GM12878 (cell line): Measurements from ENCODE around the gene PLA2G4A. TPM values are rescaled to one million over a fixed set of nuclear protein-coding genes. Genes with fewer than 3 reads are reported as not detected.

Source experiments
- ATAC-seq: fragments of 200-7000 bp; cut with Tn5 transposase; 3 replicates; pipeline ENCODE4 v1.9.1; 2020; ENCODE audit warnings: mild to moderate bottlenecking, moderate library complexity
- BruUV-seq: library from RNA; stranded (reverse); fragments of 400-500 nt; replicated peaks from 2 replicates; lab custom pipeline; 2021; lab: Mats Ljungman, UMichigan
- CTCF ChIA-PET: fragments of 300-600 bp; sonication (Branson Sonifier 250); formaldehyde crosslinking; extraction: SDS; loops from one replicate; lab custom pipeline; 2021; ENCODE audit warnings: inconsistent platforms; lab: Yijun Ruan, JAX
- POLR2A ChIA-PET: fragments of 350-600 bp; formaldehyde crosslinking; extraction: SDS; loops from one replicate; lab custom pipeline; 2021; ENCODE audit warnings: inconsistent platforms; lab: Charles Lee
- RAD21 ChIA-PET: fragments of 300-600 bp; sonication (Branson Sonifier 250); formaldehyde crosslinking; loops from one replicate; lab custom pipeline; 2023; ENCODE audit warnings: antibody characterized with exemption; ENCODE audit not compliant: unreplicated experiment; lab: Charles Lee
- SMC1A ChIA-PET: fragments of 300-600 bp; sonication (Branson Sonifier 250); formaldehyde crosslinking; loops from one replicate; lab custom pipeline; 2023; ENCODE audit not compliant: unreplicated experiment, uncharacterized antibody; lab: Charles Lee
- DNase-seq: peaks from one replicate; pipeline ENCODE4 v3.0.0-alpha.2; 2011; ENCODE audit warnings: low read depth, low spot score
- FAIRE-seq: peaks from 3 replicates; lab custom pipeline; 2011; peaks lifted over from hg19 to GRCh38; lab: Jason Lieb, UNC
- H2AFZ ChIP-seq: 2 replicates; pipeline ENCODE4 v1.6.0; 2011; ENCODE audit warnings: low read depth, low read length, control low read depth; ENCODE audit not compliant: control insufficient read depth
- H3K27ac ChIP-seq: 2 replicates; pipeline ENCODE4 v1.5.1; 2011; ENCODE audit warnings: control low read depth; ENCODE audit not compliant: control insufficient read depth, insufficient read depth
- H3K27me3 ChIP-seq, 2 experiments: replicated peaks in 1 of 2; 2 replicates each; pipeline versions ENCODE4 v1.6.0 to v1.6.1; 2011; ENCODE audit warnings: low read length in 1 of 2; ENCODE audit not compliant: control insufficient read depth in 2 of 2, insufficient read depth in 2 of 2
- H3K36me3 ChIP-seq, 2 experiments: 2 replicates each; pipeline ENCODE4 v1.5.1; 2011; ENCODE audit warnings: low read length in 1 of 2; ENCODE audit not compliant: control insufficient read depth in 2 of 2, insufficient read depth in 2 of 2
- H3K4me1 ChIP-seq: 2 replicates; pipeline ENCODE4 v1.6.1; 2011; ENCODE audit warnings: mild to moderate bottlenecking, low read length, moderate library complexity, mixed read lengths; ENCODE audit not compliant: control insufficient read depth, insufficient read depth
- H3K4me2 ChIP-seq: 2 replicates; pipeline ENCODE4 v1.6.0; 2011; ENCODE audit warnings: control low read depth; ENCODE audit not compliant: control insufficient read depth, insufficient read depth
- H3K4me3 ChIP-seq: fragments of 200-600 bp; sonication (generic); 2 replicates; pipeline ENCODE4 v1.5.1; 2016
- H3K79me2 ChIP-seq: 2 replicates; pipeline ENCODE4 v1.6.0; 2011; ENCODE audit warnings: low read length; ENCODE audit not compliant: control insufficient read depth, insufficient read depth
- H3K9ac ChIP-seq: 2 replicates; pipeline ENCODE4 v1.8.0; 2011; ENCODE audit warnings: low read length, control low read depth, mixed read lengths; ENCODE audit not compliant: control insufficient read depth, insufficient read depth
- H3K9me3 ChIP-seq: replicated peaks from 3 replicates; pipeline ENCODE4 v1.5.1; 2011; ENCODE audit warnings: mild to moderate bottlenecking, low read length; ENCODE audit not compliant: control insufficient read depth, insufficient read depth
- H4K20me1 ChIP-seq: 2 replicates; pipeline ENCODE4 v1.6.0; 2011; ENCODE audit not compliant: control insufficient read depth, insufficient read depth
- BCL11A ChIP-seq: IDR thresholded peaks from 2 replicates; pipeline ENCODE4 v1.6.1; 2011; ENCODE audit warnings: low read depth, low read length
- EP300 ChIP-seq, 2 experiments: fragments of 150-350 bp in 1 of 2; IDR thresholded peaks; 2 replicates each; pipeline ENCODE4 v1.6.1; 2011 to 2012; ENCODE audit warnings: low read depth in 2 of 2, low read length in 2 of 2, borderline replicate concordance in 1 of 2, improper control_type of control experiment in 1 of 2, inconsistent platforms in 1 of 2; ENCODE audit not compliant: control insufficient read depth in 1 of 2
- IRF5 ChIP-seq: fragments of 450-650 bp; IDR thresholded peaks from 2 replicates; pipeline ENCODE4 v1.6.1; 2017; ENCODE audit warnings: borderline replicate concordance
- NFIC ChIP-seq: IDR thresholded peaks from 2 replicates; pipeline ENCODE4 v1.6.1; 2012; ENCODE audit warnings: low read depth, mild to moderate bottlenecking, inconsistent platforms, low read length, moderate library complexity
- SUZ12 ChIP-seq: fragments of 200-600 bp; sonication (generic); IDR thresholded peaks from one replicate; pipeline ENCODE4 v1.6.1; 2018; ENCODE audit warnings: antibody characterized with exemption, mild to moderate bottlenecking; ENCODE audit not compliant: unreplicated experiment
- ZBTB4 ChIP-seq: fragments of 450-650 bp; formaldehyde crosslinking; IDR thresholded peaks from 2 replicates; pipeline ENCODE4 v1.4.0; 2022; ENCODE audit warnings: mild to moderate bottlenecking, moderate library complexity
- ZBTB40 ChIP-seq: fragments of 450-650 bp; IDR thresholded peaks from 2 replicates; pipeline ENCODE4 v1.6.1; 2016; ENCODE audit warnings: mild to moderate bottlenecking, moderate library complexity, borderline replicate concordance
- ZNF384 ChIP-seq: IDR thresholded peaks from 2 replicates; pipeline ENCODE4 v1.6.1; 2012; ENCODE audit warnings: low read depth, mild to moderate bottlenecking, low read length, improper control_type of control experiment, borderline replicate concordance
- WGBS: methylation state at CpG from one replicate; pipeline ENCODE4 v1.1.6; 2016; ENCODE audit warnings: low lambda C conversion rate; ENCODE audit not compliant: insufficient replicate concordance, insufficient coverage; ENCODE audit errors: missing lambda C conversion rate; 5-methylcytosine and 5-hydroxymethylcytosine counted together
- in situ Hi-C: fragments of 300-500 bp; cut with MboI; formaldehyde crosslinking; loops from 9 replicates; pipeline ENCODE4 v1.14.3; 2018; ENCODE audit warnings: mixed read lengths
- intact Hi-C: fragments of 100-400 bp; cut with micrococcal nuclease; formaldehyde crosslinking; loops from one replicate; pipeline ENCODE4 v1.14.2; 2022; ENCODE audit not compliant: unreplicated experiment
- polyA plus RNA-seq, 11 experiments: library from polyadenylated mRNA; depleted of rRNA in 4 of 11; unstranded in 6 of 11; stranded (reverse) in 5 of 11; fragments of >200 nt; fragmentation: Nextera tagmentation in 4 of 11; fragmentation: Illumina TruSeq in 1 of 11; extraction: Ambion mirVana in 4 of 11; extraction: Trizol in 1 of 11; gene quantifications; 1 replicate in 1 of 11; 2 replicates in 10 of 11; pipeline versions ENCODE4 v1.2.1 to v1.2.3, GENCODE V29; 2011 to 2016; ENCODE audit warnings: inconsistent platforms in 2 of 11, missing spikeins in 2 of 11, low read depth in 1 of 11
- total RNA-seq, 4 experiments: library from RNA; depleted of rRNA in 3 of 4; stranded (reverse); fragments of >200 nt in 3 of 4; fragmentation: Illumina TruSeq in 1 of 4; extraction: Trizol in 1 of 4; gene quantifications; 2 replicates each; pipeline versions ENCODE4 v1.2.1 to v1.2.3, GENCODE V29; 2013 to 2021

The PLA2G4A gene
- total and polyA plus RNA-seq, 10 of the 15 experiments (the other 5 are each of a cell fraction or from before 2014, with no cell fraction given): 0.70 to 3.3 (median 1.5) TPM; not detected in 1

GRCh38 chr1:186949173-186949572 is 120.4 kb downstream of the PLA2G4A start:
- Histone ChIP-seq H3K4me1 (no peaks in the 10 kb centered on the region), H3K4me3 (no peak overlapping the region), H3K27ac (no peak overlapping the region), H3K4me2 (no peak overlapping the region), H3K9ac (no peak overlapping the region), H4K20me1 (no peaks in the 10 kb centered on the region), H3K79me2 (no peaks in the 10 kb centered on the region), H2AFZ (no peak overlapping the region), H3K9me3 (no peaks in the 10 kb centered on the region), H3K36me3 (no peaks in the 10 kb centered on the region), H3K27me3 (no peaks in the 10 kb centered on the region)
- in situ Hi-C loops (no loop called here), intact Hi-C loops (no loop called here)
- no peak for TF ChIP-seq BCL11A
- no peak for TF ChIP-seq ZBTB4
- no peak for TF ChIP-seq EP300 (IDR thresholded peaks at IDR 0.05; ENCODE audit: borderline replicate concordance in 1 of 2, control insufficient read depth in 1 of 2, low read depth in 2 of 2, low read length in 2 of 2)
- ChIA-PET RAD21 (no interaction called here), SMC1A (no interaction called here), POLR2A (no interaction called here), CTCF (no interaction called here)
- no TSS peak for BruUV-seq
- ATAC-seq: no peak
- DNase-seq: no peak
- no peak for FAIRE-seq
- 0% methylated on average over 1 of the region's 1 CpG for WGBS

- no peak for DNase-seq
- TF ChIP-seq ZNF384 (no peak), SUZ12 (no peak), ZBTB40 (no peak), IRF5 (no peak), NFIC (no peak)
Measured at GRCh38 chr1:186950547-186950946, 121.8 kb downstream of the PLA2G4A start.

More at GRCh38 chr1:186950547-186950946, 121.8 kb downstream of the PLA2G4A start:
- CTCF ChIA-PET: no interaction called here
- 52% methylated on average over 4 of the region's 4 CpGs for WGBS
- H3K27ac ChIP-seq: no peak overlapping the region
- H3K4me3 ChIP-seq: no peak overlapping the region
- H3K79me2 ChIP-seq: no peaks in the 10 kb centered on the region
- ATAC-seq (no peak), FAIRE-seq (no peak)
- no peaks in the 10 kb centered on the region for H3K9me3 ChIP-seq
- in situ Hi-C loops: no loop called here
- no peak overlapping the region for H3K4me2 ChIP-seq
- H3K9ac ChIP-seq: no peak overlapping the region
- intact Hi-C loops: no loop called here
- SMC1A ChIA-PET: no interaction called here
- H4K20me1 ChIP-seq: no peaks in the 10 kb centered on the region
- H3K27me3 ChIP-seq: no peaks in the 10 kb centered on the region; a peak in 1 of 4 replicates
- RAD21 ChIA-PET: interaction anchor here (1.0 kb wide), 1 partner anchor 40 kb away, joined by 3 read pairs; no protein-coding TSS in a partner anchor
- BruUV-seq: no TSS peak
- POLR2A ChIA-PET: no interaction called here
- H2AFZ ChIP-seq: no peak overlapping the region
- no peaks in the 10 kb centered on the region for H3K4me1 ChIP-seq
- H3K36me3 ChIP-seq: no peaks in the 10 kb centered on the region
